ENCODE results near the gene FOXN1. TPM values are rescaled to one million over a fixed set of nuclear protein-coding genes. Genes with fewer than 3 reads are reported as not detected.

The FOXN1 gene
- total RNA-seq, 1 experiment from 2014 or later: not detected

- Histone ChIP-seq H3K9me3 (ENCODE audit: low read length) (no peaks in the 10 kb centered on the region), H3K4me1 (ENCODE audit: insufficient read depth, low read length) (no peaks in the 10 kb centered on the region), H4K20me1 (ENCODE audit: low read length) (no peaks in the 10 kb centered on the region), H3K4me2 (ENCODE audit: low read length) (no peak overlapping the region), H3K36me3 (ENCODE audit: low read depth, low read length) (no peaks in the 10 kb centered on the region), H3K27me3 (ENCODE audit: low read length) (no peaks in the 10 kb centered on the region), H3F3A (ENCODE audit: low read length, unreplicated experiment) (no peaks in the 10 kb centered on the region), H2AFZ (ENCODE audit: low read length) (no peak overlapping the region), H3K27ac (ENCODE audit: low read length) (no peak overlapping the region), H3K79me2 (ENCODE audit: low read length) (no peaks in the 10 kb centered on the region), H3K9ac (ENCODE audit: low read length) (no peak overlapping the region), H3K4me3 (ENCODE audit: low read length) (no peak overlapping the region), H3K9me2 (replicated peaks; ENCODE audit: low read length) (no peaks in the 10 kb centered on the region)
- ChIA-PET CTCF (no interaction called here), POLR2A (ENCODE audit: unreplicated experiment) (no interaction called here)
- DNase-seq (no peak), ATAC-seq (no peak)
- intact Hi-C loops (cut with micrococcal nuclease): no loop called here
- BruUV-seq (replicated peaks): no TSS peak
- TF ChIP-seq EZH2 (IDR thresholded peaks at IDR 0.05; ENCODE audit: low read length, unreplicated experiment) (no peak), EZH2phosphoT487 (IDR thresholded peaks at IDR 0.05; ENCODE audit: borderline replicate concordance, low read length) (no peak)
- TF ChIP-seq, protein P1, sequence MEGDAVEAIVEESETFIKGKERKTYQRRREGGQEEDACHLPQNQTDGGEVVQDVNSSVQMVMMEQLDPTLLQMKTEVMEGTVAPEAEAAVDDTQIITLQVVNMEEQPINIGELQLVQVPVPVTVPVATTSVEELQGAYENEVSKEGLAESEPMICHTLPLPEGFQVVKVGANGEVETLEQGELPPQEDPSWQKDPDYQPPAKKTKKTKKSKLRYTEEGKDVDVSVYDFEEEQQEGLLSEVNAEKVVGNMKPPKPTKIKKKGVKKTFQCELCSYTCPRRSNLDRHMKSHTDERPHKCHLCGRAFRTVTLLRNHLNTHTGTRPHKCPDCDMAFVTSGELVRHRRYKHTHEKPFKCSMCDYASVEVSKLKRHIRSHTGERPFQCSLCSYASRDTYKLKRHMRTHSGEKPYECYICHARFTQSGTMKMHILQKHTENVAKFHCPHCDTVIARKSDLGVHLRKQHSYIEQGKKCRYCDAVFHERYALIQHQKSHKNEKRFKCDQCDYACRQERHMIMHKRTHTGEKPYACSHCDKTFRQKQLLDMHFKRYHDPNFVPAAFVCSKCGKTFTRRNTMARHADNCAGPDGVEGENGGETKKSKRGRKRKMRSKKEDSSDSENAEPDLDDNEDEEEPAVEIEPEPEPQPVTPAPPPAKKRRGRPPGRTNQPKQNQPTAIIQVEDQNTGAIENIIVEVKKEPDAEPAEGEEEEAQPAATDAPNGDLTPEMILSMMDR (conservative IDR thresholded peaks at IDR 0.05; ENCODE audit: low read depth, low read length): no peak
Observed at GRCh38 chr17:28513476-28513875, 7.3 kb downstream of the FOXN1 start.

DNA sequence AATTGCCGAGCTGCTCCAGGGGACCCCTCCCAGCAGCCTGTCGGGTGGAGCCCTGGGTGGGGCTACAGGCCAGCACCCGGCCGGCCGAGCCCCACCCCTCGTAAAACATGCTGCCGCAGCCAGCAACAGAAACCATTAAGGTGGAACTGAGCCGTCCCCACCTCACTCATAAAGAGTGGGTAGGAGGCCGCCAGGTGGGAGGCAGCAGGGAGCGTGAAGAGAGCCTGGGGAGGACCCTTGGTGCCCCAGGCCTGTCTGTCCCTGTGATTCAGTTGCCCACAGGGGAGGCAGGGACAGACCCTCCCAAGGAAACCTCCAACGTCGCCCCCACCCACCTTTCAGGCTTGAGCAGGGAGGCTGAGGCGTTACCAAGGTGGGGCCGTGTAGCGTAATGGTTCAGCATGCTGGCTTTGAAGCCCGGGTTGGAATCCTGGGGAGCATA is 8.4 kb downstream of the FOXN1 start:
- no peak overlapping the region for H3K4me3 ChIP-seq (ENCODE audit: low read length)
- H4K20me1 ChIP-seq (ENCODE audit: low read length): no peaks in the 10 kb centered on the region
- no peaks in the 10 kb centered on the region for H3F3A ChIP-seq (ENCODE audit: low read length, unreplicated experiment)
- DNase-seq (no peak), ATAC-seq (no peak)
- no TSS peak for BruUV-seq (replicated peaks)
- no peak overlapping the region for H3K9ac ChIP-seq (ENCODE audit: low read length)
- H3K27me3 ChIP-seq (ENCODE audit: low read length): no peaks in the 10 kb centered on the region
- no peaks in the 10 kb centered on the region for H3K4me1 ChIP-seq (ENCODE audit: insufficient read depth, low read length)
- ChIA-PET CTCF (no interaction called here), POLR2A (ENCODE audit: unreplicated experiment) (no interaction called here)
- no peak for TF ChIP-seq EZH2 (IDR thresholded peaks at IDR 0.05; ENCODE audit: low read length, unreplicated experiment)
- no peak for TF ChIP-seq EZH2phosphoT487 (IDR thresholded peaks at IDR 0.05; ENCODE audit: borderline replicate concordance, low read length)
- TF ChIP-seq, protein P1 (conservative IDR thresholded peaks at IDR 0.05; ENCODE audit: low read depth, low read length): no peak
- no peak overlapping the region for H2AFZ ChIP-seq (ENCODE audit: low read length)
- H3K79me2 ChIP-seq (ENCODE audit: low read length): no peaks in the 10 kb centered on the region
- H3K9me3 ChIP-seq (ENCODE audit: low read length): no peaks in the 10 kb centered on the region
- H3K4me2 ChIP-seq (ENCODE audit: low read length): no peak overlapping the region
- no peaks in the 10 kb centered on the region for H3K36me3 ChIP-seq (ENCODE audit: low read depth, low read length)
- no peaks in the 10 kb centered on the region for H3K9me2 ChIP-seq (replicated peaks; ENCODE audit: low read length)
- intact Hi-C loops (cut with micrococcal nuclease): no loop called here
- H3K27ac ChIP-seq (ENCODE audit: low read length): no peak overlapping the region

- CTCF ChIA-PET: no interaction called here
- intact Hi-C loops (cut with micrococcal nuclease): no loop called here
Observed at GRCh38 chr17:28515518-28515917, 9.4 kb downstream of the FOXN1 start.

More at GRCh38 chr17:28515518-28515917, 9.4 kb downstream of the FOXN1 start:
- H3K4me2 ChIP-seq (ENCODE audit: low read length): no peak overlapping the region
- no peaks in the 10 kb centered on the region for H3K27me3 ChIP-seq (ENCODE audit: low read length)
- no peaks in the 10 kb centered on the region for H4K20me1 ChIP-seq (ENCODE audit: low read length)
- no peaks in the 10 kb centered on the region for H3K36me3 ChIP-seq (ENCODE audit: low read depth, low read length)
- POLR2A ChIA-PET (ENCODE audit: unreplicated experiment): no interaction called here
- H3K9me2 ChIP-seq (replicated peaks; ENCODE audit: low read length): no peaks in the 10 kb centered on the region
- no peak overlapping the region for H3K9ac ChIP-seq (ENCODE audit: low read length)
- H3K4me1 ChIP-seq (ENCODE audit: insufficient read depth, low read length): no peaks in the 10 kb centered on the region
- no peaks in the 10 kb centered on the region for H3F3A ChIP-seq (ENCODE audit: low read length, unreplicated experiment)
- BruUV-seq (replicated peaks): no TSS peak
- DNase-seq (no peak), ATAC-seq (no peak)
- H3K27ac ChIP-seq (ENCODE audit: low read length): no peak overlapping the region
- H2AFZ ChIP-seq (ENCODE audit: low read length): no peak overlapping the region
- no peaks in the 10 kb centered on the region for H3K79me2 ChIP-seq (ENCODE audit: low read length)
- TF ChIP-seq, protein P1 (conservative IDR thresholded peaks at IDR 0.05; ENCODE audit: low read depth, low read length): no peak
- no peaks in the 10 kb centered on the region for H3K9me3 ChIP-seq (ENCODE audit: low read length)
- no peak overlapping the region for H3K4me3 ChIP-seq (ENCODE audit: low read length)

Data from PC-3 (cell line).